K562 (cell line): ENCODE data around the gene REXO2. TPM values are rescaled to one million over a fixed set of nuclear protein-coding genes. Genes with fewer than 3 reads are reported as not detected.

Experiments
- FOXK2 ChIP-seq, 2 experiments: fragments of 450-650 bp; IDR thresholded peaks in 1 of 2; conservative IDR thresholded peaks in 1 of 2; 2 replicates each; pipeline ENCODE4 v1.6.1; 2016; ENCODE audit warnings: low read depth in 2 of 2, mild to moderate bottlenecking in 1 of 2
- FOXP1 ChIP-seq: sonication (generic); formaldehyde crosslinking; IDR thresholded peaks from 2 replicates; pipeline ENCODE4 v1.8.0; 2022; ENCODE audit warnings: mild to moderate bottlenecking, missing genetic modification reagents
- NEUROD1 ChIP-seq: fragments of 150-350 bp; IDR thresholded peaks from 2 replicates; pipeline ENCODE4 v1.6.1; 2014; ENCODE audit warnings: borderline replicate concordance, low read length, low read depth; ENCODE audit not compliant: partially characterized antibody
- ZNF431 ChIP-seq: sonication (generic); formaldehyde crosslinking; IDR thresholded peaks from 2 replicates; pipeline ENCODE4 v1.8.0; 2022; ENCODE audit warnings: mild to moderate bottlenecking, missing genetic modification reagents
- polyA plus RNA-seq, 8 experiments: library from polyadenylated mRNA; depleted of rRNA in 4 of 8; stranded (reverse) in 5 of 8; unstranded in 3 of 8; fragments of >200 nt; fragmentation: Nextera tagmentation in 2 of 8; fragmentation: Illumina TruSeq in 1 of 8; extraction: Ambion mirVana in 2 of 8; extraction: Trizol in 1 of 8; gene quantifications; 2 replicates each; pipeline versions ENCODE4 v1.2.1 to v1.2.3, GENCODE V29; 2011 to 2014; ENCODE audit warnings: inconsistent platforms in 1 of 8, missing spikeins in 1 of 8
- total RNA-seq, 7 experiments: library from RNA; depleted of rRNA in 6 of 7; stranded (reverse); fragments of >200 nt in 6 of 7; fragmentation: Illumina TruSeq in 2 of 7; extraction: Trizol in 2 of 7; gene quantifications; 2 replicates each; pipeline versions ENCODE4 v1.2.1 to v1.2.3, GENCODE V29; 2011 to 2021; ENCODE audit warnings: low replicate concordance in 1 of 7
- TF ChIP-seq, protein P1 (sequence below), 2 experiments: fragments of 450-650 bp in 1 of 2; sonication (generic) in 1 of 2; formaldehyde crosslinking in 1 of 2; IDR thresholded peaks; 2 replicates each; pipeline versions ENCODE4 v1.7.1 to v1.9.0; 2016 to 2022; ENCODE audit warnings: inconsistent platforms in 1 of 2, mild to moderate bottlenecking in 1 of 2, missing genetic modification reagents in 1 of 2

The REXO2 gene
- total and polyA plus RNA-seq, 9 of the 15 experiments (the other 6 are each of a cell fraction or from before 2014, with no cell fraction given) = 143 to 370 (median 193) TPM

DNA sequence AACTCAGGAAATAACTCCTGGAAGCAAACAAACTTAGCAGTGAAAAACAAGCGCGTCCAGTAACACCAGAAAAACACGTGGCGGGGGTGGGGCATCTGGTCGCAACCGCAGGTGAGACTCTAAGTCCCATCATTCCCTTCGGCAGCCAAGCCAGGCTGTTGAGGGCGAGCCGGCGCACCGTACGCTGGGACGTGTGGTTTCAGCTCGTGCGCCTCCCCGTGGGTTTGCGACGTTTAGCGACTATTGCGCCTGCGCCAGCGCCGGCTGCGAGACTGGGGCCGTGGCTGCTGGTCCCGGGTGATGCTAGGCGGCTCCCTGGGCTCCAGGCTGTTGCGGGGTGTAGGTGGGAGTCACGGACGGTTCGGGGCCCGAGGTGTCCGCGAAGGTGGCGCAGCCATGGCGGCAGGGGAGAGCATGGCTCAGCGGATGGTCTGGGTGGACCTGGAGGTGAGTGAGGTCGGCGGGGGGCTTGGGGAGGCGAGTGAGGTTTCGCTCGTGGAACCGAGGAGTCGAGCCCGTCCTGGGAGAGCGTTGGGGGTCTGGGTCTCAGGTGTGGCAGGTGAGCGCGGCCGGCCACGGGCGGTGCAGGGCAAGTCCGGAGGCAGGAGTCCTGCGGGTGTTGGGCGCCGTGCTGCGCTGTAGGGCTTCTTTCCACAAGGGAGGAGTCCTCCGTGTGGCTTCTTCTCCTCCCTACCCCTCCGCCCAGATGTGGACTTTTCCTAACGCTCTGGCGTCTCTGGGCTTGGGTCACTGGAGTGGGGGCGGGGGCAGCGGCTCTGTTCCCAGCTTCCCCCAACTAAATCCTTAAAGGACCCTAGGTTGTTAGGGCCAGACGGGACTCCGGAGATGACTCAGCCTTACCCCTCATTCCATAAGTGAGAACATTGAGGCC, at the start of gene REXO2 (continued):
- TF ChIP-seq, protein P1, sequence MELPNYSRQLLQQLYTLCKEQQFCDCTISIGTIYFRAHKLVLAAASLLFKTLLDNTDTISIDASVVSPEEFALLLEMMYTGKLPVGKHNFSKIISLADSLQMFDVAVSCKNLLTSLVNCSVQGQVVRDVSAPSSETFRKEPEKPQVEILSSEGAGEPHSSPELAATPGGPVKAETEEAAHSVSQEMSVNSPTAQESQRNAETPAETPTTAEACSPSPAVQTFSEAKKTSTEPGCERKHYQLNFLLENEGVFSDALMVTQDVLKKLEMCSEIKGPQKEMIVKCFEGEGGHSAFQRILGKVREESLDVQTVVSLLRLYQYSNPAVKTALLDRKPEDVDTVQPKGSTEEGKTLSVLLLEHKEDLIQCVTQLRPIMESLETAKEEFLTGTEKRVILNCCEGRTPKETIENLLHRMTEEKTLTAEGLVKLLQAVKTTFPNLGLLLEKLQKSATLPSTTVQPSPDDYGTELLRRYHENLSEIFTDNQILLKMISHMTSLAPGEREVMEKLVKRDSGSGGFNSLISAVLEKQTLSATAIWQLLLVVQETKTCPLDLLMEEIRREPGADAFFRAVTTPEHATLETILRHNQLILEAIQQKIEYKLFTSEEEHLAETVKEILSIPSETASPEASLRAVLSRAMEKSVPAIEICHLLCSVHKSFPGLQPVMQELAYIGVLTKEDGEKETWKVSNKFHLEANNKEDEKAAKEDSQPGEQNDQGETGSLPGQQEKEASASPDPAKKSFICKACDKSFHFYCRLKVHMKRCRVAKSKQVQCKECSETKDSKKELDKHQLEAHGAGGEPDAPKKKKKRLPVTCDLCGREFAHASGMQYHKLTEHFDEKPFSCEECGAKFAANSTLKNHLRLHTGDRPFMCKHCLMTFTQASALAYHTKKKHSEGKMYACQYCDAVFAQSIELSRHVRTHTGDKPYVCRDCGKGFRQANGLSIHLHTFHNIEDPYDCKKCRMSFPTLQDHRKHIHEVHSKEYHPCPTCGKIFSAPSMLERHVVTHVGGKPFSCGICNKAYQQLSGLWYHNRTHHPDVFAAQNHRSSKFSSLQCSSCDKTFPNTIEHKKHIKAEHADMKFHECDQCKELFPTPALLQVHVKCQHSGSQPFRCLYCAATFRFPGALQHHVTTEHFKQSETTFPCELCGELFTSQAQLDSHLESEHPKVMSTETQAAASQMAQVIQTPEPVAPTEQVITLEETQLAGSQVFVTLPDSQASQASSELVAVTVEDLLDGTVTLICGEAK (IDR thresholded peaks at IDR 0.05) = no peak
- TF ChIP-seq, protein P1 (CRISPR knock-in tag; IDR thresholded peaks at IDR 0.05) = no peak
- TF ChIP-seq NEUROD1 (no peak), ZNF431 (0 out of 2 replicates have a peak, but pooled peaks have one; percentile 28), FOXK2 (conservative IDR thresholded peaks at IDR 0.05 in 1 of 2, IDR thresholded peaks at IDR 0.05 in 1 of 2; ENCODE audit: low read depth in 2 of 2) (peak; percentile 93 to 95), FOXP1 (CRISPR knock-in tag) (peak; percentile 93)
